Stimulated activated CD4-positive, alpha-beta T cell treated with anti-CD3 and anti-CD28 coated beads, TNF-alpha, amount 100 ng/mL, for 4 hours (primary cell): ENCODE results near the gene SLC8A3.

Experiments used
- DNase-seq, 3 experiments: peaks; one replicate each; pipeline ENCODE4 v3.0.0-alpha.2; 2020; ENCODE audit warnings: low read depth in 3 of 3

Gene SLC8A3

DNA sequence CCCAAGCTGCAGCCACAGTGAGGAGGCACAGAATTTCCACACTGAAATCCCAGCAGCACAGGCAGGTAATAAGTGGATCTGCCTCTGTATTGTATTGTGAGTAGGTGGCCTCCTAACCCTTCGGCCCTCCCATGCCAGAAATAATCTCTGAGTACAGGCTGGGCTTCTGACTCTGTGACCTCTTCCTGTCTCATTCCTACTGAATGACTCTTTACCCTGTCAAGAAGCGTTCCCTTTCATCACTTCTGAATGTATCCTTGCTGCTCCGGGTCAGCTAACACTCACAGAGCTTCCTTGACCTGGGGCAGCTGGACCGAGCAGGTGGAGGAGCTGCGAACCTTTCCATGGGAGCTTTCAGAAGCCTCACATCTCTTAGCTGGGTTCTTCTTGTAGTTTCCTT is 119.6 kb downstream of the SLC8A3 start:
- DNase-seq = no peak

DNA sequence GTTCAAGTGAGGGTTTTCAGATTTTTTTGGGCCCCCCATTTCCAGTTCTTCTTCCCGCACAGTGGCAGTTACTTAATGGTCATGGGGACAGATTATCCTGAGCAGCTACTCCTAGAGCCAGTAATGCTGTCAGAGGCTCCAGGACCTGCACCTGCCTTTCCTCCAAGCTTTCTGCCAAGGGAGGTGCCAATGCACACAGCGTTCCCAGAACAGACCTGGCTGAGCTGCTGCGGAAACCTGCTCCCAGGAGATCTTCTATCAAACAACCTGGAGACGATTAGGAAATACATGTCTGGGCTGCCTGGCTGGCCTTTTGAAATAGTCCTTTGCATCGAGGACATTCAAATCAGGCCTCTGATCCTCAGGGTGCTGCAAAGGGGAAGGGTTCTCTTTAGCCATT is 120.9 kb downstream of the SLC8A3 start:
- DNase-seq = no peak

DNA sequence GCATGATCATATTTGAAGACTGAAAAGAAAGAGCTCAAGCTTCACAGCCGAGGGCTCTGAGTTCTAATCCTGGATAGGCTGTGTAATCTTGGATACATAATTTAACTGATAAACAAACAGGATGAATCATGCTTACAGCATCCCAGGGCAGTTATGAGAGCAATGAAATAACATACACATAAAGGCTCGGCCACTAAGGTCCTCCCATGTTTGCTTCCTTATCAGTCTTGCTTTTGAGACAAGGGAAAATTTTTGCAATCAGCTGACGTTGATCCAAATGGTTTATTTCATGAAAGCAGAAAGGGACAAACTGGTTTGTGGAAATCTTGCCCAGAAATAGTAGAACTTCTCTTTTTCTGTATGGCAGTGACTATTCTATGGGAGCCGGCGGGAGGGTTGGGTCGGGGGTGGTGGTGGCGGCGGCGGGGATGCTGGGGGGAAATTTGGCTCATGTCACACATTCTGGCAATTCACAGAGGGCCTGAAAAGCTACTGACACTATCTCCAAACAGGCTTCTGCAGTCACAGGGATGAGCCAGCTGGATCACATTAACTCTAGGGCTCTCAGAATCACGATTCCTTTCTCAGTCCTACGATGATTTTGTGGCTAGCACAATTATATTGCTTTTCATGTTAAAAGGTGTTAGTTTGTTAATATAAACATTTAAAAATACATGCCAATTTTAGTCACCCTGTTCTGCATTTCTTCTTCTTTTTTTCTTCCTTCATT is 124.5 kb downstream of the SLC8A3 start:
- no peak for DNase-seq

DNA sequence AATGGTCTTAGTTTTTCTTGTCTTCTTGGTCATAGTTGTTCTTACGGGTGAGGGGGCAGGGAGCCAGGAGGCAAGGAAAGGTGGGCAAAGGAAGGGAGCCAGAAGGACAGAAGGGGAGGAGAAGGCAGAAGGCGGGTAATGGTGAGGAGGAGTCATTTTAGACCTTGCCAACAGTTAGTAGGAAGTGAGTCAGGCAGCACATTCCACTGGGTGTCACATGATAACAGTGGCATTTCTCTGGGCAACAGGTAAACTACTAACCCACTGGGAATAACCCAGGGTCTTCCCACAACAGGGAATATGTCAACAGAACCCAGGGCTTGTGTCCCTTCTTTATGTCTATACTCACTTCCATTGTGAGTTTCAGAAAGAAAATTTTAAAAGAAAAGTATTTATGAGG is 127.6 kb downstream of the SLC8A3 start:
- DNase-seq = no peak

DNA sequence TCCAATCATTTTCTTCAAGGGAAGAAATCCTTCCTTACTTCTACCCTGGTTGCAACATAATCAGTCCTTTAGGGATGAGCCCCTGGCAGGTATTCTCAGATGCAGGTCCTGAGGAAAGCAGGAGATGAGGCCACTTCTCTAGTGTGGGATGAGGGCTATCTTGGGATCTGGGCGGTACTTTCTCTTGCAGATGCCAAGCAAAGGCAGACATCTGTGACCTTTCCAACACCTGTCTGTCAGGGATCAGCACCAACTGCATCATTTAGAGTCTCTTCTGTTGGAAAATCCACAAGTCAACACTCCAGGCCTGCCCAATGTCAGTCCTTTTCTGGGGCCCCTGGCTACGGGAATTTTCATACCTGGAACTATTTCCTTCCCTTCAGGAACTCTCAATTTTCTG is 129.2 kb downstream of the SLC8A3 start:
- no peak for DNase-seq

DNA sequence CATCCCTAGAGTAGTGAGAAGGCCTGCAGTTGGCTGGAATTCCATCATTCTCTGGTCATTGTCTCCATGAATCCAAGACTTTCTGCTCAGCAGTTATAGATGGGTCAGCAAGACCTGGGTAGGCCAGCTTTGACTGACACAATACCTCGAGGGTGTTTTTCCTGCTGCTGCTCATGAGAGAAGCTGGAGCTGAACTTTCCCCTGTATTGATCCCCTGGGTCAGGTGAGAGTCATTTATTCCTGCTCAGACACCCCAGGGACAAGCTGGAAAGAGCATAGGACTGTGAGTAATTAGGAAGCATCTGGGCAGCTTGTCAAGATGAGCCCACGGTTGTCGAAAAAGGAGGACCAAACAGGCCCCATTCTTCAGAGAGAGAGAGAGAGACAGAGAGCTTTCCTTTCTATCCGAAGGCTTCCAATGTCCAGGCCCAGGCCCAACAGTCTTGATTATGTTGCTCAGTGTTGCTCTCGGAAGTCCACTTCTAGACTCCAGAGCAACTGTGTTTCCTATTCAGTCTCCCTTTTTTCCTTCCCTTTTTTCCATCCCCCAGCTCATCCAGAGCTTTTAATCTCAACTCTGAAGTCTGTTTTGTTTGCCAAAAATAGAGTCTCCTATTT is 131.1 kb downstream of the SLC8A3 start:
- DNase-seq = no peak

DNA sequence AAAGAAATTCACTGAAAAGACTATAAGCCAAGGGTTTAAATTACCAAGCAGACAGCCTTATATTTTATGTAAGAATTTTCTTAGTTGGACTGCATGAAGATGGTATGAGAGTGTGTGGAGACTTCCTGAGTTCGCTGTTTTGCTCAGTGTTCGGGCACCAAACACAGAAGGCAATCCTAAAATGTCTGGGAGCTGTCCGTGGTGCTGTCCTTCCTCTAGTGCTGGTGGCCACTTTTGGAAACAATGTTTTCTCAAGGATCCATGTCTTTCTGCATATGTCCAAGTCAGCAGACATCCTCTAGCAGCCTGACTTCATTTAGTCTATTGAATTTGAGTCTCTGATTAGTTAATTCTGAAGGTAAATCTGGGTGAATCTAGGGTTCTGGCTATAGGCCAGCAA is 135.8 kb downstream of the SLC8A3 start:
- DNase-seq = no peak

DNA sequence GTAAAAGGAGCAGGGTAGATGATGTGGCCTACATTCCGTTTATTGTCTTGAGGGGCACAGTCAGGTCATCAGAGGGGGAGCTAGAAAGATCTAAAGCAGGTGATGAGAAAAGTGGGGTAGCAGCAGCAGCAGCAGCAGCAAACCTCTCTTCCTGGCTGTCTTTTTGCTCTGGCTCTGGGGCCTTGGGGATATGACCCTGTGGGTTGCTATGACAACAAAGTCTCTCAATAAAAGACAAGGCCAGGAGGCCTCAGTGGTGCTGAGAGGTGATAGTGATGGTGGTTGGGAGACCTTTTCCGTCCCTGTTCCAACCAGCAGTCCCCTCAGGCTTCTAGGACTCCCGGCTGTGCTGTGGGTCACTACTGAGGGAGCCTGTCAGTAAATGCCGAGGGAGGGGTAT is 138.6 kb downstream of the SLC8A3 start:
- no peak for DNase-seq

DNA sequence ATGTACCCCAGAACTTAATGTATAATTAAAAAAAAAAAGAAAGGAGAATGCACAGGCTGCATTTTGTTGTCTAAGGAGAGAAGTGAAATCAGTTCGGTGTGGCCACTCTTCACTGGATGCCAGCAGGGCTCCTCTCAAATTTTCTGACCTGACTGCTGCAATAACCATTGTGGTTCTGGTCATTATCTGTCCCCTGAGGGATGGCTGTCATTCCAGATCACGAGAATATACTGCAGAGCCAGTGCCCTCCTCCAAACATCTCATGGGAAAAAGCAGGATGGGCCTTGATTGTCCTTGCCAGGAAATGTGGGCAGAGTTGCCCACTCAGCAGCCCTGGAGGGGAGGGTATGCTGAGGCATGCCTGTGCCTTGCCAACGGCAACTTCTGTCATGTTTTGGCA is 139.1 kb downstream of the SLC8A3 start:
- DNase-seq = no peak

DNA sequence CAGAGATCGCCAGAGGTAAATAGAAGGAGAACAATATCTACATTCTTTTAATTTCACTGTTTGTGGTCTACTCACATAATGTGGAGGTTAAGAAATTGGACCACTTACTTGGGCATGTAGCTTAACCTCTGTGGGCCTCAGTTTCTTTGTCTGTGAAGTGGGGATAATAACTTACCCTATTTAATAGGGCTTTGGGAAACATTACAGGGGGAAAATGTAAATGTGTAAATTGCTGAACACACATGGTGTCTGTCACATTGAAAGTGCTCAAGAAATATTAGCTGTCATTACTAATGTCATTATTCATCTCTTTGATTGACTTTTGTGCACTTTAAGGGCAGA is 140.5 kb downstream of the SLC8A3 start:
- DNase-seq = no peak

DNA sequence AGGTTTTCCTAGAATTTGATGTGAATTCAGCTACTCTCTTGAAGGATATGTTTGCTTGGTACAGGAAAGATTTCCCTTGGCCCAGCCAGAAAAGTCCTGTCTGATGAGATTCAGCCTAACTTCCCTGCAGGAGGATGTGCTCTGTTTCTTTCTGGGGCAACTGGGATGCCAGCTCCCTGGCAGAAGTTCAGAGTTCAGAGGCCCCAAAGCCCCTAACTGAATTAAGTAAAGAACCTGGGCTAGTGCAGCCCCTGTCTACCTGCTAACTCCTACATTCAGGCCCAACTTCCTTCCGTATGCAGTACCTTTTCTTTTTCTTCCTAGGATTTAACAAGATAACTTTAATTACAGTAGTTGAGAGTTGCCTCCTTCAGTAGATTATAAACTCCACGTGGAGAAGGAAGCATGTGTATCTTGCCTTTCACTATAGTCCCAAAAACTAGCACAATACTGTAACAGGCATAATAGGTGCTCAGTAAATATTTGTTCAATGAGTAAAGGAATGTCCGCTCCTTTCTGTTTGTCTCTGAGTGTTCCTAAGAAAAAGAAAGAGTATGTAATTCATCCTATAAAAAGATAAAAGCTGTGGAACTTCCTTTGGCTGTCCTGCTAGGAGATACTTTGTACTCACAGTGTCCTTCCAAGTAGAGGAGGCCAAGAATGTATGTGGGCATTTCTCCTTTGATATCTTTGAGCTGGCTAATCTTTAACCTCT is 141.0 kb downstream of the SLC8A3 start:
- DNase-seq = no peak

DNA sequence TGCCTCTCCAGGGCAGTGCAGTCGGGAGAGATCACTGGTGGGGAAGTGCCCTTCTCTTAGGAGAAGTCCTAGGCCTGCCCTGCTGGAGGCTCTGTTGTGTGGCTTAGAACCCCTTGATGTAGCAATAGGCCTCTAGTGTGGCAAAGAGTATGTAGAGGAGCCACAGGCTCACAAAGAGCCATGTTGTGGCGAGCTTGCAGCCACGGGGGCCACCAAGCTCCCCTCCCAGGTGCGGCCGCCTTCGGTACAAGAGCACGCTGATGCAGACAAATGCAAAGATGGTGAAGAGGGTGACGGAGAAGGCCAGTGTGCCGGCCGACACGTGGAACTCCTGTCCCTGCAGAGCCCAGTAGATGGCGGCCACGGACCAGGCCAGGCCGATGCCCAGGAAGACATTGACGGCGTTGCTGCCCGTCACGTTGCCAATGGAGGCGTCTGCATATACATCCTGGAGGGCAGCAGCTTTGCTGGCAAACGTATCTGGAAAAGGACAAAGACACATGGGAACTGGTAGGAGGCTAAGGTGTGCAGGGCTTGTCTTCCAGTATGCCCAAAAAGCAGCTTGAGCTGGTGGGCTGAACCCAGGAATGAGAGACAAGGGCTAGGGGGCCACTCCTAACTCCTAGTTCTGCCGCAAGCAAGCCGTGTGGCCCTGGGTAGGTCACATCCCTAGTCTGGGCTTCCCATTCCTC is 142.8 kb downstream of the SLC8A3 start:
- no peak for DNase-seq

DNA sequence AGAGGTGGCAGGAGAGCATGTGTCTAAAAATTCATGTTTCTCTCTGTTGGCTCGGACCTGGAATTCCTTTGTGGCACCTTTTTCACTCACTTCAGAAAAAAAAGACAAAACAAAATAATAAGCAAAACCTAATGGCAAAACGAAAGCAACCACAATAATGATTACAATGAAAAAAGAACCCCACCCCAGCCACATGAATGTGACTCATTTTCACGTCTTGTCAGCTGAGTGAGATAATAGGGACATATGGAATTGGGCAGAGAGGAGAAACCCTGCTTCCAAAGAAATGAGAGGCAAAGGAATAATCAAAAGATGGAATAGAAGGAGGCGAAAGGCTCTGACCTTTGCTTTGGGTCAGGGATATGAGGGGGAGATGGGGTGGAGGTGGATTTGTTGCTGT is 143.4 kb downstream of the SLC8A3 start:
- DNase-seq = no peak

DNA sequence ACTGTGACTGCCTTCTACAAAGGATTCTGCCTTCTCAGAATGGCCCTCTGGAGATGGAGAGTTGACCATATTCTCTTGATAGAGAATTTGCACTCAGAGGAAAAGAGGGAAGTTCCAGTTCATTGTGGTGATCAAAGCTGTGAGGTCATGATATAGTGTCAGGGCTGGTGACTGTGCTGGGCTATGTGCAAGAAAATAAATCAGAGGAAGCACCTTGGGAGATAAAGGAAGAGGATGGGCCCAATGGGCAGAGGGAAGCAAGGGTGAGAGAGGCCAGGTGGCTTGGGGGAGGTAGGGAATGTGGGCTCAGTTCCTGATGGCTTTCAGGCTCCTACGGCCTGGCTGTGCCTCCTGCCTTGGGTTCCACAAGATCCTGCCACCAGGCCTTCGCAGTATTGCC is 145.8 kb downstream of the SLC8A3 start:
- no peak for DNase-seq

DNA sequence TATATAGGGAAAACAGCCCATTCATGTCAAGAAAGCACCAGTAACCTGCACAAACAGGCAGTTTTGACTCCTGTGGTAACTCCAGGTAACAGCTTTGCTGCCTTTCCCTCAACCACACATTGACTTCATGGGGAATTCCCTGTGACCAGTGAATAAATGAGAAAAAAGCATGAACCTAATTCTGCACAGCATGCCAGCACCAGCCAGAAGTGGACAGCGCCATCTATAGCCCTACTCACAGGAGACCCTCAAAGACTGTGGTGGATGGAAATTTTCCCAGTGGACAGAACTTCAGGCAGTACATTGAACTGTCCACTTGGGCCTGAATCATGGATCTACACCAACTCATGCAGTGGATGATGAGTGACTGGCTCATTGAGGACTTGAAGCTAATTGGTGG is 152.1 kb downstream of the SLC8A3 start:
- DNase-seq = no peak

DNA sequence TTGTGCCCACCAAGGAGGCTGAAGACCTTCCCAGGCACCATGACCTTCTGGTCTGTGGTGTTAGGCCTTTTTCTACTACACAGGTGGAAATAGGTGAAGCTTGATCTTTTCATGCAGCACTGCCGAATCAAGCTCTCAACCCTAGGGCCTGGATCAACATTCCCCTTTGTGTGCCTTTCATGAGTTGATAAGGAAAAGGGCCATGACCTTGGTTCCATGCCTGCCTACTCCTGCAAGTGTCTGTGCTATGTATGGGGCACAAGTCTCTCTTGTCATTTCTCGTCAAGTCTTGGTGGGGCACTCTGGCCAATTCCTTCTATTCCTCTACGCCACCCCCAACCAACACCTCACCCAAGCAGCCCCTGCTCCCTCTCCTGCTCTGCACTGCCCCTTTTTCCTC is 154.5 kb downstream of the SLC8A3 start:
- no peak for DNase-seq

DNA sequence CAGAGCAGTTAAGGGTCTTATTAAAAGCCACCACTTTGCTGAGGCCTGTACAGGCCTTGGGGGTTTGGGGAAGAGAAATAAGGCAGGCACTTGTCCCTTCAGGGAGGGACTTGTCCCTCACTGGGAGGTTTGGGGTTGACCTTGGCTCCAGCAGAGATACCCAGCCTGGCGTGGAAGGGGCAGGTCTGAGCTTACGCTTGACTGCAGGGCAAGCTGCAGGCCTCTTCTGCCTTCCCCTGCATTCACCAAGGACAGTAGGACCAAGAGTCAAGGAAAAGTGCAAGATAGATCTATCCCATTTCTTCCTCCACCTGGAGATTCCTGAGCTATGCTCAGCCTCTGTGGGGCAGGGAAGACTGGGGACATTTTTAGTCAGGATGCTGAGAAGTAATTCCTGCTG is 155.2 kb downstream of the SLC8A3 start:
- no peak for DNase-seq

DNA sequence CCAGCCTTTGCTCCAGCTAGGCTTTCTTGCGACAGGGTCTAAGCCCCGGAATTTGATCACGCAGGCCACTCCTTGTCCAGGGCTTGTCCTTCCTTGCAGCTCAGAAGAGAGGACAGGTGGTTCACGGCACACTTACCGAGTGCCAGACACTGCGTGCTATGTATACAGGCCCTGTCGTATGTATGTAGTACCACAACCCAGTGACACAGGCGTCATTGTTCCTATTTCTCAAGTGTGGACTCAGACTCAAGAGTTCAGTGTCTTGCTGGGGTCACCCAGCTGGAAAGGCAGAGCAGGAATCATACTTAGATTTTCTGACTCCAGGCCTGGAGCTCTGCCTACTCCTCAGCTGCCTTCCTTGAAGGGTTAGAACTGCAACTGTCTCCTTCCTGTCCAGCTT is 155.6 kb downstream of the SLC8A3 start:
- DNase-seq = no peak

DNA sequence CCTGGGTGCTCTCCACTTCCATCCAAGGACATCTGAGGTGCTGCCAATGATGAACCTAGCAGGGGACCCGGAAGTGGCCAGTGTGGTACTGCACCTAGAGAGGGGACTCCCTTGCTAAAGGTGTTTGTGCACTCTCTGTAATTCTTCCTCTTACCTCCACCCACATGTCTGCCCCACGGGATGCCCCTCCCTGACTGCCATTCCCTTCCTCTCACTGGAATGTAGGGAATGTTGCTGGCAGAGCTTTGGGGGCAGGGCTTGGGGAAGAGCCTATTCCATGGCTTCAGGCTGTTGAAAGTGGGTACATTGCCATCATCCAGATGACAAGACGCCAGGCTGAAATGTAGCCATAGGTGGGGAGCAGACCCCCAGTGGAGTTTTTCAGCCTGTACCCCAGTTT is 156.3 kb downstream of the SLC8A3 start:
- DNase-seq = no peak

DNA sequence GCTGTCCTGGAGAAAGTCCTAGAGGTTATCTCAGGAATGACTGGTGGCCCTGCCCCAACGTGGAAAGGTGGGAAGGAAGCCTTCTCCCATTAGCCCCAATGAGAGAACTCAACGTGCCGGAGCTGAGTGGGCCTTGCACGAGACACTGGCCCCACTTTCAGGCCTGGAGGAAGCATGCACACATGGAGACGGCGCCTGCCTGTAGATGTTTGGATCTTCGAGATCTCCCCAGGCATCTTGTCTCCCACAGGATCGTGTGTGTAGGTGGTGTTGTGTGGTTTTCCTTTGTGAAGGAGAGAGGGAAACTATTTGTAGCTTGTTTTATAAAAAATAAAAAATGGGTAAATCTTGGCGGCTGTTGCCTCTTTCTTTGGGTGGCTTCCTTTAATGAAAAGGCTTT is 156.7 kb downstream of the SLC8A3 start:
- no peak for DNase-seq

DNA sequence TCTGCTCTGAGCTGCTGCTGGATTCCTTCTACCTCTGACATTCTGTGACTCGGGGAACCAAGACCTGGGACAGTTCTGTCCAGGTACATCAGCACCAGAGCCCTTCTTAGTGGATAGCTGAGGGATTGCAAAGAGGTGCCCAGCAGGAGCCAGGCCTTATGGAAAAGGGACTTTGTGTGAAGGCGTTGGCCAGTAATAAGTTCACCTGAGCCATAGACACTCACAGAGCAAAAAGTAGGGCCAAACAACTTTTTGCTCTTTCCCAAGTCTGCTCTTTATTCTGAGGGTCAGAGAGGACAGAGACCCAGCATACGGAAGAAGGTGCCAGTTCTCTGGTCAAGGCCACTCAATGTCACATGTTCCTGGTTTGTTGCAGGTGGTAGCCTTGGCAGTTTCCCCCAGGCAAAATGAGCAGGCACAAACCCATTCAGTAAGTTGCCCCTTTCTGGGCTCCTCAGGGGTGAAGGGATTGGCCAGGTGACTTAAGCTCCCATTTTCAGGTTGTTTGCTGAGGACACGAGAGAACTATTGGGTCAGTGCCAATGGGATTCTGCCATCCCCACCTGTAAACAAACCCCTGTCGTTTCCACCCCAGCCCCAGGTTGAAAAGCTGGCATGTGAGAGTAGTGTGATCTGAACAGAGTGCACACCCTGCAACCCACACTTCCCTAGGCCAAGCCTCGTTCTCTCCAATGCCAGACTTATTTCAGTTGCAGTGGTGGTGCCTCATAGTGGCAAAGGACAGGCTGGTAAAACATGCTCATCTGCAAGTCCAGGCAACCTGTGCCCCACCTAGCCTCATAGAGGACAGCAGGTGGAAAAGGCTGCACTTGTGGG is 159.2 kb downstream of the SLC8A3 start:
- no peak for DNase-seq
